Immature natural killer cell (primary cell): ENCODE data around the gene RNF223. TPM values are rescaled to one million over a fixed set of nuclear protein-coding genes. Genes with fewer than 3 reads are reported as not detected.
A peak's percentile ranks its signal among the peaks of the same experiment; 100 is the strongest.
"Not testable (repeated sequence)": the region's sequence is repeated elsewhere in the genome, so short reads cannot be mapped to it uniquely, and the experiment has no call there.

Source experiments
- DNase-seq, 3 donors: peaks; one replicate each; pipeline ENCODE4 v3.0.0; 2022; ENCODE audit warnings: mixed read lengths in 1 of 3
- H3K27ac Mint-ChIP-seq, 6 donors: one replicate each; pipeline ENCODE4 v1.8.0; 2020; ENCODE audit warnings: mixed read lengths in 6 of 6, mild to moderate bottlenecking in 5 of 6, inconsistent platforms in 4 of 6, moderate library complexity in 3 of 6
- H3K27me3 Mint-ChIP-seq, 3 donors: one replicate each; pipeline ENCODE4 v1.8.0; 2020 to 2021; ENCODE audit warnings: low read depth in 3 of 3, mild to moderate bottlenecking in 3 of 3, mixed read lengths in 3 of 3, moderate library complexity in 3 of 3, inconsistent platforms in 1 of 3
- H3K36me3 Mint-ChIP-seq, 3 donors: one replicate each; pipeline ENCODE4 v1.8.0; 2020; ENCODE audit warnings: mixed read lengths in 3 of 3, inconsistent platforms in 2 of 3, mild to moderate bottlenecking in 2 of 3
- H3K4me1 Mint-ChIP-seq, 2 donors: one replicate each; pipeline ENCODE4 v1.8.0; 2020; ENCODE audit warnings: inconsistent platforms in 2 of 2, mild to moderate bottlenecking in 2 of 2, mixed read lengths in 2 of 2, moderate library complexity in 1 of 2
- H3K4me3 Mint-ChIP-seq, 5 donors: one replicate each; pipeline ENCODE4 v1.8.0; 2020; ENCODE audit warnings: mild to moderate bottlenecking in 5 of 5, mixed read lengths in 5 of 5, inconsistent platforms in 3 of 5, moderate library complexity in 3 of 5
- H3K9me3 Mint-ChIP-seq, 6 donors: one replicate each; pipeline ENCODE4 v1.8.0; 2020; ENCODE audit warnings: mild to moderate bottlenecking in 6 of 6, mixed read lengths in 6 of 6, inconsistent platforms in 4 of 6, moderate library complexity in 3 of 6
- polyA plus RNA-seq, 3 donors: library from polyadenylated mRNA; unstranded; fragments of 300-500 nt; fragmentation: Illumina TruSeq; gene quantifications; one replicate each; pipeline ENCODE4 v1.2.3, GENCODE V29; 2021

Gene RNF223
- polyA plus RNA-seq, 3 donors from 2014 or later, result not detected

DNA sequence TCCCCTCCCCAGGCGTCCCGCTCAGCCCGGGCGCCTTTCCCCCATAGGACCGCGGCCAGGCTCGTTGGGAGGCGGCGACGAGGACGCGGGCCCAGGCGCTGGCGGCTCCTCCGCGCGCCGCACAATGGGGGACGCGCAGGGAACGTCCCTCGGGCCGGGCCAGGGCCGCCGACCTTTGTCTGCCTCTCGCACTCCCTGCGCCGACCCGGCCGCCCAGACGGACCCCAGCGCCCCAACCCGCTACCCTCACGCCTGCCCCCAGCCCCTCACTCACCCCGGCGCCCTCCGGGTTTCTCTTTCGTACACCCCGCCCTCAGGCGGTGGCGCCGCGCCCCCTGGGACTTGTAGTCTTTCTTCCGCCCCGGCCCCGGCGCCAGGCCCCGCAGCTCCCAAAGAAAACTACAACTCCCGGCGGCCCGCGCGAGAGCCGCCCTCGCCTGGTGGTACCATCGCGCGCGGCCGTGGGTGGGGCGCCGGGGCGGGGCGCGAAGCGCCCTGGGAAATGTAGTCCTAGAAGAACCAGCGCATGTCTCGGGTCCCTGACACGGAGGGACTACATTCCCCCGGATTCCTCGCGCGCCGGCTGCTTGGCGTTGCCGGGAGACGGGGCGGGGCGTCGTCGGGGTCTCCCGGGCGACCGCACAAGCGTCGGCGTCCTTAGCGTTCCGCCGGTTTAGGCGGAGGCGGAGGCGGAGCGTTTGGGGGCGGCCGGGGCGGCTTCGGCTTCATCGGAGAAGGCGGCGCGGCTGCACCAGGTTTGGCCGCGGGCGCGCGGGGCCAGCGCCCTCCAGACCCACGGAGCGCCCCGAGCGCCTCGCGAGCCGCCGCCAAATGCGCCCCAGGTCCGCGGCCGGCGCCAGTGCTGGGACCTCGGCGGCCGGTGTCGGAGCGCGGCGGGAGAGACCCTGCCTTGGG, 41.9 kb upstream of the RNF223 start, which contains the start of gene C1orf159:
TSS of gene C1orf159 (minus strand) at position 304 of the 915 bp plus-strand sequence. CDS start 24,546 bp downstream, outside the sequence.
- H3K4me3 Mint-ChIP-seq, result peak within 1 kb of the TSS; percentile 80 to 87 (median 83)
- peaks cover 4 to 7% of the 10 kb centered on the region in 2 donors for H3K4me1 Mint-ChIP-seq
- peaks cover 0 to 5% (median 0%) of the 10 kb centered on the region in 3 donors for H3K36me3 Mint-ChIP-seq
- peak within 1 kb of the TSS in 4 of 6 donors; percentile 51 to 82 (median 72) for H3K27ac Mint-ChIP-seq
- H3K27me3 Mint-ChIP-seq, result peaks cover 0 to 3% (median 0%) of the 10 kb centered on the region in 3 donors
- H3K9me3 Mint-ChIP-seq, result peaks cover 0 to 3% (median 0%) of the 10 kb centered on the region in 6 donors
- DNase-seq, result peak; percentile 95 to 97 (median 96)

- Mint-ChIP-seq H3K27ac (peak overlapping the region in 1 of 6 donors; percentile 69), H3K9me3 (peaks cover 0 to 3% (median 0%) of the 10 kb centered on the region in 6 donors), H3K27me3 (peaks cover 0 to 3% (median 0%) of the 10 kb centered on the region in 3 donors), H3K4me1 (peaks cover 4 to 7% of the 10 kb centered on the region in 2 donors), H3K4me3 (peak overlapping the region; percentile 72 to 86 (median 76)), H3K36me3 (peaks cover 0 to 5% (median 0%) of the 10 kb centered on the region in 3 donors)
- no peak for DNase-seq
These were observed 41.2 kb upstream of the RNF223 start for GRCh38 chr1:1115136-1115785.

DNA sequence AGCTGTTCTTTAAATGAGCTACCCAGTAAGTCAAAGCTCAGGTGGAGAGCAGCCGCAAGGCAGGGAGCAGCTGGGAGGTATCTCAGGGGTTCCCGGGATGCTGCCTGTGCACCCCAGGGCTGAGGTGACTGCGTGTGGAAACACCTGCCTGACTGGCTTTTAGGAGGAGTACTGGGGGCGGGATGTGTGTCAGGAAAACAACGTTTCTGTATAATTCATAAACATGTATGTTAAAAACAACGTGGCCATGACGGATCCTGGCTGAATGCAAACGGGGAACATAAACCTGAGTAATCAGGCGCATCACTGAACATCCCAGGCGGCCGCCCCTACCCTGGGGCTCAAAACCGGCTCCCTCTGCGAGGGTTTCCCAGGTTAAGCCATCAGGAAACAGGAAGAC, 40.3 kb upstream of the RNF223 start:
- peaks cover 0 to 3% (median 0%) of the 10 kb centered on the region in 6 donors for H3K9me3 Mint-ChIP-seq
- H3K4me3 Mint-ChIP-seq, result peak overlapping the region; percentile 72 to 80 (median 76)
- peaks cover 4 to 7% of the 10 kb centered on the region in 2 donors for H3K4me1 Mint-ChIP-seq
- peaks cover 0 to 4% (median 3%) of the 10 kb centered on the region in 3 donors for H3K27me3 Mint-ChIP-seq
- peaks cover 0 to 5% (median 0%) of the 10 kb centered on the region in 3 donors for H3K36me3 Mint-ChIP-seq
- peak overlapping the region in 2 of 6 donors; percentile 11 to 21 for H3K27ac Mint-ChIP-seq
- DNase-seq, result no peak

DNA sequence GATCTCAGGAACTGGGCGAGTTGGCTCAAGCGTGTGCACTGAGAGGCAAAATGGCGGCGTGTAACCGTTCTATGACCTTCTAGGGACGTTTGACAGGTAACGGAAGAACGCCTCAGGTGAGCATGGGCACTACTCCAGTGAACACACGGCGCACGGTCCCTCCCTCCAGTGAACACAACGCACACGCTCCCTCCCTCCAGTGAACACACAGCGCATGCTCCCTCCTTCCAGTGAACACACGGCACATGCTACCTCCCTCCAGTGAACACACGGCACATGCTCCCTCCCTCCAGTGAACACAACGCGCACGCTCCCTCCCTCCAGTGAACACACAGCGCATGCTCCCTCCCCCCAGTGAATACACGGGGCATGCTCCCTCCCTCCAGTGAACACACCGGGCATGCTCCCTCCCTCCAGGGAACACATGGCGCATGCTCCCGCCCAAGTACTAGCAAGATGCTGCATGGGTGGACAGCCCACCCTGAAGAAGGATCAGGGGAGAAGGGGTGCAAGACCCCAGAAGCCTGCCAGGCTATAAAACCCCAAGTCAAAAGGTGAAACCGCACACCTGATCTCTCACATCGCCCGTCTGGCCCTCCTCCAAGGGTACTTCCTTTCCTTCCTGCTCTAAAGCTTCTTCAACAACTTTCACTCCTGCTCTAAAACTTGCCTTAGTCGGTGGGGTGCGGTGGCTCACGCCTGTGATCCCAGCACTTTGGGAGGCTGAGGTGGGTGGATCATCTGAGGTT, 38.3 kb upstream of the RNF223 start:
- DNase-seq, result no peak
- Mint-ChIP-seq H3K27me3 (peaks cover 6 to 17% (median 13%) of the 10 kb centered on the region in 3 donors), H3K4me3 (no peak overlapping the region)

GRCh38 chr1:1111516-1112236, 37.6 kb upstream of the RNF223 start:
- DNase-seq, result no peak
- peaks cover 0 to 5% (median under 1%) of the 10 kb centered on the region in 6 donors for H3K9me3 Mint-ChIP-seq
- H3K36me3 Mint-ChIP-seq, result peaks cover 0 to 5% (median 0%) of the 10 kb centered on the region in 3 donors
- peak overlapping the region in 1 of 5 donors; percentile 15 for H3K4me3 Mint-ChIP-seq
- peaks cover 14 to 15% of the 10 kb centered on the region in 2 donors for H3K4me1 Mint-ChIP-seq
- H3K27ac Mint-ChIP-seq, result no peak overlapping the region
- H3K27me3 Mint-ChIP-seq, result peaks cover 6 to 17% (median 14%) of the 10 kb centered on the region in 3 donors

More for the DNA sequence above, 38.3 kb upstream of the RNF223 start:
- peaks cover 11 to 14% of the 10 kb centered on the region in 2 donors for H3K4me1 Mint-ChIP-seq
- peaks cover 0 to 5% (median under 1%) of the 10 kb centered on the region in 6 donors for H3K9me3 Mint-ChIP-seq
- H3K27ac Mint-ChIP-seq, result no peak overlapping the region
- H3K36me3 Mint-ChIP-seq, result peaks cover 0 to 5% (median 0%) of the 10 kb centered on the region in 3 donors

DNA sequence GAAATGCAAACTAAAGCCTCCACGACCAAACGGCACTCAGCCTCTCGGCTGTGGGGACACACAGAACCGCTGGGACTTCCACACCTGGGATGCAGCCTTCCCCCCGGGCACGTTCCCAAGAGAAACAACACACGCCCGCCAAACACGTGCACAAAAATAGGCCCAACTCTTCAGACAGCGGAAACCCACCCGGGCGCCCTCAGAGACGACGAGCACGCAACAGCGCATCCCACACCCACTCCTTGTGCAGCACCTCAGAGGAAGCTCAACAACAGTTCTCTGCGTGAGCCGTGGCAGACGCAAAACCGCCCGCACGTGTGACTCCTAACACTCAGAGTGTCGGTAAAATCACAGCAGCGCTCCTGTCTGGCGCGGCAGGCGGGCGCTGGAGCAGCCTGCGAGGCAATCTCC, 36.5 kb upstream of the RNF223 start:
- Mint-ChIP-seq H3K4me1 (peaks cover 14 to 17% of the 10 kb centered on the region in 2 donors), H3K9me3 (peaks cover 0 to 5% (median under 1%) of the 10 kb centered on the region in 6 donors), H3K27ac (no peak overlapping the region), H3K27me3 (peaks cover 6 to 19% (median 14%) of the 10 kb centered on the region in 3 donors), H3K36me3 (peaks cover 0 to 5% (median 0%) of the 10 kb centered on the region in 3 donors), H3K4me3 (no peak overlapping the region)
- DNase-seq, result no peak

DNA sequence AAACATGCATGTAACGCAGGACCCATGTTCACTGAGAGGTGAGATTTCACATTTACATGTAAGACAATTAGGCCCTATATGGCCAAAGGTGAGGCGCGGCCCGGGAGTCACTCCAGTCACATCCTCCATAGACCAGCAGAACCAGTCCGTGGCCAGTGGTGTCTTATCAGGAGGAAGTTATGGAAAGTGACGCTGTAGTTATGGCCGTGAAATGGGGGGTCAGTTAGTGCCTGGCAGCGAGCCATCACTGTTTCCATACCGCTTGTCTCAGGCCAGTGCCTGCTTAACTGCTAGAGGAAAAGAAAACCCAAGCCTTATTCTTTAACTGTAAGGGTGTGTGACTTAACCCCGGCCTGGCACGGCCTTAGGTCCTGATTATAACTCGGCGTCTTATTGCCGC, 35.6 kb upstream of the RNF223 start:
- Mint-ChIP-seq H3K27ac (no peak overlapping the region), H3K9me3 (peaks cover 0 to 5% (median under 1%) of the 10 kb centered on the region in 6 donors), H3K4me1 (peaks cover 10 to 12% of the 10 kb centered on the region in 2 donors), H3K4me3 (no peak overlapping the region), H3K27me3 (peaks cover 6 to 19% (median 14%) of the 10 kb centered on the region in 3 donors), H3K36me3 (peaks cover 0 to 5% (median 0%) of the 10 kb centered on the region in 3 donors)
- DNase-seq, result no peak

GRCh38 chr1:1106510-1107221, 32.6 kb upstream of the RNF223 start:
- Mint-ChIP-seq H3K36me3 (no peaks in the 10 kb centered on the region), H3K27me3 (peaks cover 6 to 25% (median 11%) of the 10 kb centered on the region in 3 donors), H3K4me3 (no peak overlapping the region), H3K9me3 (peaks cover 0 to 5% (median 0%) of the 10 kb centered on the region in 6 donors), H3K4me1 (peaks cover 9 to 10% of the 10 kb centered on the region in 2 donors), H3K27ac (no peak overlapping the region)
- DNase-seq, result no peak

DNA sequence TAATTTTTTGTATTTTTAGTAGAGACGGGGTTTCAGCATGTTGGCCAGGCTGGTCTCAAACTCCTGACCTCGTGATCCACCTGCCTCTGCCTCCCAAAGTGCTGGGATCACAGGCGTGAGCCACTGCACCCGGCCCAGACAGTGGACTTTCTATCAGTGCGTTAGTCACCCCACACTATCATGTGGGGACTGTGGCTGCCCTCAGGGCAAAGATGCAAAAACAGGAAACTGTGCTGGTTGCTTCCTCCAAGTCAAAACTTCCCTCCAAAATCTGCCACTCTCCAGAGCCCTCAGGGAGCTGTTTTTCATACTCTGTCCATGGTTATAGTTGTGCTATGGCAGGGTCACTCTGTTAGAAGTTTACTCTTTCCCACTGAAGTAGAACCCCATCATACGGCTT, 30.0 kb upstream of the RNF223 start:
- H3K27ac Mint-ChIP-seq, H3K4me3 Mint-ChIP-seq, H3K36me3 Mint-ChIP-seq, DNase-seq, H3K9me3 Mint-ChIP-seq: not testable (repeated sequence)
- Mint-ChIP-seq H3K27me3 (peaks cover 6 to 20% (median 11%) of the 10 kb centered on the region in 3 donors), H3K4me1 (peaks cover 9 to 10% of the 10 kb centered on the region in 2 donors)

- H3K4me3 Mint-ChIP-seq, result no peak overlapping the region
These were observed 27.4 kb upstream of the RNF223 start for GRCh38 chr1:1101503-1101902.

DNA sequence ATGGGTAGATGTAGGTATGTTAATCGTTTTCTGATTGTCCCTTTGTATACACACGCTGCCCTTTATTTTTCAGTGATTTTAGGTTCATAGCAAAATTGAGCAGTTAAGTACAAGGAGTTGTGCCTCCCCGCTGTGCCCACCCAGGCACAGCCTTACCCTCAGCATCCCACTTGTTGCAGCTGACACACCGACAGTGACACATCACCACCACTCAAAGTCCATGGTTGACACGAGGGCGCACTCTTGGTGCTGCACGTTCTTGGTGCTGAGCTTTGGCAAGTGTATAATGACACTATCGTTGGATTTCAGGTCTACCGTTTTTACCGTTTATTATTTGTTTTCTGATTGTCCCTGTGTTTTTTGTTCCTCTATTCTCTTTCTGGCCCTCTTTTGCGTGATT, 26.2 kb upstream of the RNF223 start:
- no peaks in the 10 kb centered on the region for H3K4me1 Mint-ChIP-seq
- H3K27ac Mint-ChIP-seq, result no peak overlapping the region
- peaks cover 0 to 8% (median 0%) of the 10 kb centered on the region in 3 donors for H3K36me3 Mint-ChIP-seq
- no peak overlapping the region for H3K4me3 Mint-ChIP-seq
- peaks cover 0 to 7% (median 0%) of the 10 kb centered on the region in 3 donors for H3K27me3 Mint-ChIP-seq
- no peaks in the 10 kb centered on the region for H3K9me3 Mint-ChIP-seq
- DNase-seq, result no peak

More at GRCh38 chr1:1101503-1101902, 27.4 kb upstream of the RNF223 start:
- peaks cover 0 to 8% (median 0%) of the 10 kb centered on the region in 3 donors for H3K36me3 Mint-ChIP-seq
- no peaks in the 10 kb centered on the region for H3K9me3 Mint-ChIP-seq
- peaks cover 0 to 8% (median 0%) of the 10 kb centered on the region in 3 donors for H3K27me3 Mint-ChIP-seq
- peaks cover 0 to 2% of the 10 kb centered on the region in 2 donors for H3K4me1 Mint-ChIP-seq
- H3K27ac Mint-ChIP-seq, result no peak overlapping the region
- no peak for DNase-seq
